ENCODE results near the gene MBOAT7. TPM values are rescaled to one million over a fixed set of nuclear protein-coding genes. Genes with fewer than 3 reads are reported as not detected.
A peak's percentile ranks its signal among the peaks of the same experiment; 100 is the strongest.

The MBOAT7 gene
- total RNA-seq, 4 donors from 2014 or later = 47.3 to 101 (median 69.0) TPM

DNA sequence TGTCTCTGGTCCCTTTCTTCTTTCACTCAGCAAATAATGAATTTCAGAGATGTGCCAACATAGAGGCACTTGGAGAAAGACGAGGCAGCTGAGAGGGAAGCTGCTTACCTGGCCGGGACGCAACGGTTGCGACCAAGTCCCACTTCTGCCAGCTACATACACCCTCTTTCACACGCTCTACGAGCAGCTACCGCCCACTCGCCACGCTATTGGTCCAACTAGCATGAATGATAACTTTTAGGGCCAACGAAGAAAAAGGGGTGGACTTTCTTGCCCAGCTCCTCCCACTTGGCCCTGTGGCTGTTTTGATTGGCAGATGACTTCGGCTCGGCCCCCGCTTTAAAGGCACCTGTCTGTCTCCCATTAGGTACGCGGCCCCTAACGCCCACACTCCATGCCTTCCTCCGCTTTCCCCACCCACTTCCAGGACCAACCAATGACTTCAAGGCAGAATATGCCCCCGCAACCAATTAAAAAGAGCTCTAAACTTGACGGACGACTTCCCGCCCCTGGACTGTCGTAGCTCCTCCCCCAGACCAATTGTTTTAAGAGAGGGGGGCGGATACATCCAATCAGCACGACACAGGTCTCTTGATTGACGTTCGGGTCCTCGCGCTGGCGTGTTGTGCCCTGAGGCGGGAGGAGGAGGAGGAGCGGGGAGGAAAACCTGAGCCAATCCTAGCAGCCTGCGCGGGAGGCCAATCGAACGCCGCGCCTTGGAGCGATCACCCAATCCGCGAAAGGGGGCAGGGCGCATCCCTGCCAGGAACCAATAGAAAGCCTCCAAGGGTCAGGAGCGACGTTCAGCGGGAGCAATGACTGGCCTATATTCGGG is 52.3 kb downstream of the MBOAT7 start:
- peak overlapping the region; percentile 2 to 100 (median 97) for H3K4me3 ChIP-seq (replicated peaks in 1 of 3)
- intact Hi-C loops (cut with DNase I) = no loop called here
- H3K27me3 ChIP-seq = no peaks in the 10 kb centered on the region
- peaks cover 0 to under 1% of the 10 kb centered on the region in 2 donors for H3K36me3 ChIP-seq
- WGBS, 2 donors = 0% methylated on average over 18 to 34 of the region's 46 CpGs
- H3K9me3 ChIP-seq = no peaks in the 10 kb centered on the region
- peak; percentile 100 for DNase-seq
- no peak overlapping the region for H3K27ac ChIP-seq
- TF ChIP-seq POLR2A (IDR thresholded peaks at IDR 0.05) = peak in 1 of 2 donors; percentile 90
- TF ChIP-seq, protein P1, sequence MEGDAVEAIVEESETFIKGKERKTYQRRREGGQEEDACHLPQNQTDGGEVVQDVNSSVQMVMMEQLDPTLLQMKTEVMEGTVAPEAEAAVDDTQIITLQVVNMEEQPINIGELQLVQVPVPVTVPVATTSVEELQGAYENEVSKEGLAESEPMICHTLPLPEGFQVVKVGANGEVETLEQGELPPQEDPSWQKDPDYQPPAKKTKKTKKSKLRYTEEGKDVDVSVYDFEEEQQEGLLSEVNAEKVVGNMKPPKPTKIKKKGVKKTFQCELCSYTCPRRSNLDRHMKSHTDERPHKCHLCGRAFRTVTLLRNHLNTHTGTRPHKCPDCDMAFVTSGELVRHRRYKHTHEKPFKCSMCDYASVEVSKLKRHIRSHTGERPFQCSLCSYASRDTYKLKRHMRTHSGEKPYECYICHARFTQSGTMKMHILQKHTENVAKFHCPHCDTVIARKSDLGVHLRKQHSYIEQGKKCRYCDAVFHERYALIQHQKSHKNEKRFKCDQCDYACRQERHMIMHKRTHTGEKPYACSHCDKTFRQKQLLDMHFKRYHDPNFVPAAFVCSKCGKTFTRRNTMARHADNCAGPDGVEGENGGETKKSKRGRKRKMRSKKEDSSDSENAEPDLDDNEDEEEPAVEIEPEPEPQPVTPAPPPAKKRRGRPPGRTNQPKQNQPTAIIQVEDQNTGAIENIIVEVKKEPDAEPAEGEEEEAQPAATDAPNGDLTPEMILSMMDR (IDR thresholded peaks at IDR 0.05) = no peak
- H3K4me1 ChIP-seq = peaks cover 26 to 40% of the 10 kb centered on the region in 2 donors

DNA sequence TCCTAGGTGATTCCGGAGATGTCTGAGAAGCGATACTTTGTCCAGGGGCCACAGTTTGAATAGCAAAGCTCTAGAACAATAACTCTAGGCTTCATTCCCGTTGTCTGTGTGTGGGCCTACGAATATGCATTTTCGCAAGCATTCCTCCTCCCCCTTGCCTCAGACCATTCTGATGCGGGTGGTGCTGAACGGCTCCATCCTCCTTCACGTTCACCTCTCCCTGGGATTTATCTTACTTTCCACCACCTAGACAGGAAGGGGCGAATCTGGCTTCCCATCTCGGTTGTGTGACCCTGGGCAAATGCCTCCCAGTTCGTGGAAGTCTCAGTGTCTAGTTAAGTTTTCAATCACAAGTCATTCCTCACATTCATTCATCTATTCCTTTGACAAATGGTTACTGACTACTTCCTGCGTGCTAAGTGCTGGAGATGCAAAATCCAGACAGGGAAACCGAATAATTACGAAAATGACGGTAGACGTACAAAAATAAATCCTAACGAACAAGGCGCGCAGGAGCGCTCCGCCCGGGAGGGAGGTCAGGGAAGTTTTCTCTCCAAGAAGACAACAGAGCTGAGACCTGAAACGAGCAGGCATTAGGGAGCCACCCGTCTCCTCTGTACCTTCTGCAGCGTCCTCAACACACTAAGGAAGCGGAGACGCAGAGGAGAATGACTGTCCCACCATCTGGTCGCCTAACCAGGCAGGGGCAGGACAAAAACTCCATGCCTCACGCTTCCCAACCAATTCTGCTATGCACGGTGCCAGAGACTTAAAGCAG is 53.1 kb downstream of the MBOAT7 start:
- WGBS, 2 donors = 4 to 5% methylated on average over 28 to 30 of the region's 30 CpGs
- intact Hi-C loops (cut with DNase I) = no loop called here
- H3K4me1 ChIP-seq = peaks cover 19 to 32% of the 10 kb centered on the region in 2 donors
- H3K36me3 ChIP-seq = peaks cover 5 to 9% of the 10 kb centered on the region in 2 donors
- peak overlapping the region in 2 of 3 donors; percentile 2 to 35 for H3K4me3 ChIP-seq (replicated peaks in 1 of 3)
- no peaks in the 10 kb centered on the region for H3K27me3 ChIP-seq
- peak in 1 of 2 donors; percentile 23 for DNase-seq
- TF ChIP-seq, protein P1 (IDR thresholded peaks at IDR 0.05) = no peak
- TF ChIP-seq POLR2A (IDR thresholded peaks at IDR 0.05) = no peak
- no peak overlapping the region for H3K27ac ChIP-seq
- no peaks in the 10 kb centered on the region for H3K9me3 ChIP-seq

DNA sequence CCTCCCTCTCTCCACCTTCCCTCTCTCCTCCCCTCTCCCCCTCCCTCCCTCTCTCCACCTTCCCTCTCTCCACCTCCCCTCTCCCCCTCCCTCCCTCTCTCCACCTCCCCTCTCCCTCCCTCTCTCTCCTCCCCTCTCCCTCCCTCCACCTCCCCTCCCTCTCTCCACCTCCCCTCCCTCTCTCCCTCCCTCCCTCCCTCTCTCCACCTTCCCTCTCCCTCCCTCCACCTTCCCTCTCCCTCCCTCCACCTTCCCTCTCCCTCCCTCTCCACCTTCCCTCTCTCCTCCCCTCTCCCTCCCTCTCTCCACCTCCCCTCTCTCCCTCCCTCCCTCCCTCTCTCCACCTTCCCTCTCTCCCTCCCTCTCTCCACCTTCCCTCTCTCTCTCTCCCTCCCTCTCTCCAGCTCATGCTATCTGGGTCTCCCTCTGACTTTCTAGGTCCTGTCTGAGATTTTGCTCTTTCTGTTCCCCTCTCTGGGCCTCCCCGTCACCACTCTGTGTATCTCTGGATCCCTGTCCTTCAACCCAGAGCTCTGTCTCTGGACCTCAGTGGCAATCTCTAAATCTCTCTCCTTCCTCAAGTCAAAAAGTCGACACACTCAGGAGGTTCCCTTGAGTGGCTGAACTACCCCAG is 55.3 kb downstream of the MBOAT7 start:
- intact Hi-C loops (cut with DNase I) = no loop called here
- Histone ChIP-seq H3K9me3 (no peaks in the 10 kb centered on the region), H3K36me3 (peaks cover 16 to 17% of the 10 kb centered on the region in 2 donors), H3K4me3 (replicated peaks in 1 of 3) (no peak overlapping the region), H3K27ac (no peak overlapping the region), H3K27me3 (no peaks in the 10 kb centered on the region), H3K4me1 (peaks cover 13 to 16% of the 10 kb centered on the region in 2 donors)
- 56 to 70% methylated on average over 2 of the region's 2 CpGs for WGBS, 2 donors
- no peak for TF ChIP-seq POLR2A (IDR thresholded peaks at IDR 0.05)
- TF ChIP-seq, protein P1 (IDR thresholded peaks at IDR 0.05) = no peak
- DNase-seq = no peak

DNA sequence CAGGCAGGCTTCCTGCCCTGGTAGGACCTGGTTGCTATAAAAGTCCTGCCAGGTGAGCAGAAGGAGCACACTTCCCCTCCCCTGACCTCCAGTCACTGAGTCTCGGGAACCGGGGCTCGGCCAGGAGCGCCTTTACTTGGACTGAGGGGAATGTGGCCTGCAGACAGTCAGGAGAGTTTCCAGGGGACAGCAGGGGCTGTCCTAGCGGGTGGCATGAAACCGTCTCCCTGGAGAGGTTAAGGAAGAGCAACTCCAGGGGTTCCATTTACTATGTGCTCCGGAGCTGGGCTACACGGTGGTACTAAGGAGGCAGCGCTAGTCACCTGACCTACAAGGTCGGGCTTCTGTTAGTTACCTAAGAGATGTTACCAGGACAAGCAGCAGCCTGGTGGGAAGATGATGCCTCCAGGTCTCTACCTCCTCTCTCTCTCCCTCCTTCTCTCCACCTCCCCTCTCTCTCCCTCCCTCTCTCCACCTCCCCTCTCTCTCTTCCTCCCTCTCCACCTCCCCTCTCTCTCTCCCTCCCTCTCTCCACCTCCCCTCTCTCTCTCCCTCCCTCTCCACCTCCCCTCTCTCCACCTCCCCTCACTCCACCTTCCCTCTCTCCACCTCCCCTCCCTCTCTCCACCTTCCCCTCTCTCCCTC is 55.9 kb downstream of the MBOAT7 start:
- Histone ChIP-seq H3K27me3 (no peaks in the 10 kb centered on the region), H3K36me3 (peaks cover 22 to 23% of the 10 kb centered on the region in 2 donors), H3K4me3 (replicated peaks in 1 of 3) (no peak overlapping the region), H3K27ac (no peak overlapping the region), H3K4me1 (peaks cover 7 to 9% of the 10 kb centered on the region in 2 donors), H3K9me3 (no peaks in the 10 kb centered on the region)
- no peak for TF ChIP-seq POLR2A (IDR thresholded peaks at IDR 0.05)
- TF ChIP-seq, protein P1 (IDR thresholded peaks at IDR 0.05) = no peak
- 80 to 88% methylated on average over 6 to 10 of the region's 10 CpGs for WGBS, 2 donors
- no peak for DNase-seq
- intact Hi-C loops (cut with DNase I) = no loop called here
